ENCODE results near the gene KPNB1.
"Not testable (repeated sequence)": the region's sequence is repeated elsewhere in the genome, so short reads cannot be mapped to it uniquely, and the experiment has no call there.

KPNB1 gene

GRCh38 chr17:47682727-47683126 lies 33.0 kb downstream of the KPNB1 start:
- DNase-seq = not testable (repeated sequence)

GRCh38 chr17:47684025-47684424 lies 34.3 kb downstream of the KPNB1 start:
- no peak for DNase-seq

GRCh38 chr17:47684535-47685193 lies 34.9 kb downstream of the KPNB1 start:
- DNase-seq = no peak

GRCh38 chr17:47685556-47686275 lies 36.0 kb downstream of the KPNB1 start:
- DNase-seq = no peak

- DNase-seq = no peak
These were observed 36.5 kb downstream of the KPNB1 start for GRCh38 chr17:47686276-47686635.

- DNase-seq = no peak
These were observed 37.1 kb downstream of the KPNB1 start for GRCh38 chr17:47686664-47687327.

- no peak for DNase-seq
These were observed 37.6 kb downstream of the KPNB1 start for GRCh38 chr17:47687328-47687690.

GRCh38 chr17:47687748-47688147 lies 38.0 kb downstream of the KPNB1 start:
- no peak for DNase-seq

- no peak for DNase-seq
These were observed 40.4 kb downstream of the KPNB1 start for GRCh38 chr17:47690121-47690520.

- DNase-seq = no peak
These were observed 42.6 kb downstream of the KPNB1 start for GRCh38 chr17:47692137-47692894.

GRCh38 chr17:47692895-47693730 lies 43.4 kb downstream of the KPNB1 start:
- DNase-seq = no peak

GRCh38 chr17:47693731-47694580 lies 44.2 kb downstream of the KPNB1 start, which contains the start of gene TBKBP1:
TSS of gene TBKBP1 (plus strand) at chr17:47694161. CDS start at chr17:47696113, 1,952 bp downstream.
- peak; percentile 66 for DNase-seq

GRCh38 chr17:47694581-47695428 lies 45.1 kb downstream of the KPNB1 start:
- DNase-seq = peak; percentile 58

- DNase-seq = no peak
These were observed 46.0 kb downstream of the KPNB1 start for GRCh38 chr17:47695429-47696376.

- DNase-seq = no peak
These were observed 47.3 kb downstream of the KPNB1 start for GRCh38 chr17:47696717-47697642.

GRCh38 chr17:47697906-47698711 lies 48.4 kb downstream of the KPNB1 start:
- no peak for DNase-seq
